K562 (cell line): ENCODE results near the gene CCDC34. TPM values are rescaled to one million over a fixed set of nuclear protein-coding genes. Genes with fewer than 3 reads are reported as not detected.
A peak's percentile ranks its signal among the peaks of the same experiment; 100 is the strongest.

ENCODE experiments used
- ARID1B ChIP-seq: fragments of 450-650 bp; IDR thresholded peaks from 2 replicates; pipeline ENCODE4 v1.6.1; 2016; ENCODE audit warnings: antibody characterized with exemption, mild to moderate bottlenecking, inconsistent platforms
- CTCF ChIP-seq, 3 experiments: IDR thresholded peaks in 2 of 3; conservative IDR thresholded peaks in 1 of 3; 2 replicates each; pipeline ENCODE4 v1.5.1; 2011 to 2012; ENCODE audit warnings: low read length in 3 of 3, mild to moderate bottlenecking in 3 of 3, control low read depth in 2 of 3, improper control_type of control experiment in 1 of 3, inconsistent platforms in 1 of 3, low read depth in 1 of 3, mixed read lengths in 1 of 3, moderate library complexity in 1 of 3; ENCODE audit not compliant: insufficient read depth in 2 of 3
- ELF1 ChIP-seq: fragments of 200-800 bp; sonication (Bioruptor generic); IDR thresholded peaks from 2 replicates; pipeline ENCODE4 v1.6.1; 2016; ENCODE audit warnings: missing genetic modification characterization, missing compliant biosample characterization
- NFIC ChIP-seq: fragments of 450-650 bp; IDR thresholded peaks from 2 replicates; pipeline ENCODE4 v1.6.1; 2017; ENCODE audit warnings: mild to moderate bottlenecking, inconsistent platforms
- NR4A1 ChIP-seq, 2 experiments: fragments of 250-450 bp in 1 of 2; fragments of 450-650 bp in 1 of 2; sonication (Bioruptor Pico) in 1 of 2; IDR thresholded peaks; 2 replicates each; pipeline versions ENCODE4 v1.4.0 to v1.6.1; 2016 to 2020; ENCODE audit warnings: mild to moderate bottlenecking in 2 of 2, missing compliant biosample characterization in 1 of 2, missing genetic modification characterization in 1 of 2, moderate library complexity in 1 of 2
- PKNOX1 ChIP-seq: fragments of 450-650 bp; IDR thresholded peaks from 2 replicates; pipeline ENCODE4 v1.6.1; 2016
- RNF2 ChIP-seq: sonication (generic); IDR thresholded peaks from 2 replicates; pipeline ENCODE4 v1.6.1; 2016
- SMARCA4 ChIP-seq: fragments of 450-650 bp; IDR thresholded peaks from 2 replicates; pipeline ENCODE4 v1.6.1; 2016
- ZBTB34 ChIP-seq: fragments of 250-450 bp; sonication (Bioruptor Pico); IDR thresholded peaks from 2 replicates; pipeline ENCODE4 v1.8.0; 2021; ENCODE audit warnings: mild to moderate bottlenecking, moderate library complexity
- ZKSCAN8 ChIP-seq: fragments of 200-800 bp; sonication (Bioruptor generic); IDR thresholded peaks from 2 replicates; pipeline ENCODE4 v1.6.1; 2016; ENCODE audit warnings: missing genetic modification characterization, missing compliant biosample characterization
- ZNF134 ChIP-seq: fragments of 250-450 bp; sonication (Bioruptor Pico); conservative IDR thresholded peaks from 2 replicates; pipeline ENCODE4 v1.4.0; 2020
- ZNF449 ChIP-seq: fragments of 250-450 bp; sonication (Bioruptor Pico); IDR thresholded peaks from 2 replicates; pipeline ENCODE4 v1.8.0; 2022; ENCODE audit warnings: moderate library complexity, mild to moderate bottlenecking, inconsistent platforms
- ZNF766 ChIP-seq: fragments of 200-800 bp; sonication (Bioruptor generic); conservative IDR thresholded peaks from 2 replicates; pipeline ENCODE4 v1.6.1; 2016; ENCODE audit warnings: missing genetic modification characterization, missing compliant biosample characterization
- ZNF79 ChIP-seq: fragments of 250-450 bp; sonication (Bioruptor Pico); IDR thresholded peaks from 2 replicates; pipeline ENCODE4 v1.4.0; 2020; ENCODE audit warnings: low read depth, mild to moderate bottlenecking, moderate library complexity
- polyA plus RNA-seq, 8 experiments: library from polyadenylated mRNA; depleted of rRNA in 4 of 8; stranded (reverse) in 5 of 8; unstranded in 3 of 8; fragments of >200 nt; fragmentation: Nextera tagmentation in 2 of 8; fragmentation: Illumina TruSeq in 1 of 8; extraction: Ambion mirVana in 2 of 8; extraction: Trizol in 1 of 8; gene quantifications; 2 replicates each; pipeline versions ENCODE4 v1.2.1 to v1.2.3, GENCODE V29; 2011 to 2014; ENCODE audit warnings: inconsistent platforms in 1 of 8, missing spikeins in 1 of 8
- total RNA-seq, 7 experiments: library from RNA; depleted of rRNA in 6 of 7; stranded (reverse); fragments of >200 nt in 6 of 7; fragmentation: Illumina TruSeq in 2 of 7; extraction: Trizol in 2 of 7; gene quantifications; 2 replicates each; pipeline versions ENCODE4 v1.2.1 to v1.2.3, GENCODE V29; 2011 to 2021; ENCODE audit warnings: low replicate concordance in 1 of 7
- TF ChIP-seq, protein P1 (sequence below), 2 experiments: IDR thresholded peaks; 2 replicates each; pipeline ENCODE4 v1.6.1; 2011; ENCODE audit warnings: borderline replicate concordance in 1 of 2, control low read depth in 1 of 2, low read depth in 1 of 2, low read length in 1 of 2, mild to moderate bottlenecking in 1 of 2, mixed read lengths in 1 of 2, moderate library complexity in 1 of 2; ENCODE audit not compliant: insufficient read depth in 1 of 2, insufficient read length in 1 of 2, poor library complexity in 1 of 2, severe bottlenecking in 1 of 2; ENCODE audit errors: extremely low read depth in 1 of 2
- TF ChIP-seq, protein P2 (sequence below), 2 experiments: fragments of 200-800 bp in 1 of 2; sonication (Bioruptor generic) in 1 of 2; sonication (generic) in 1 of 2; formaldehyde crosslinking in 1 of 2; IDR thresholded peaks in 1 of 2; conservative IDR thresholded peaks in 1 of 2; 2 replicates each; pipeline versions ENCODE4 v1.5.0 to v1.6.1; 2016 to 2020; ENCODE audit warnings: missing compliant biosample characterization in 1 of 2, missing genetic modification characterization in 1 of 2, missing genetic modification reagents in 1 of 2

CCDC34 gene
- total and polyA plus RNA-seq, 9 of the 15 experiments (the other 6 are each of a cell fraction or from before 2014, with no cell fraction given): 6.2 to 42.0 (median 15.7) TPM

GRCh38 chr11:27397624-27398399, 34.8 kb upstream of the CCDC34 start (continued):
- TF ChIP-seq ZKSCAN8 (CRISPR knock-in tag) (no peak), ZBTB34 (CRISPR knock-in tag) (0 out of 2 replicates have a peak, but pooled peaks have one; percentile 17), ARID1B (0 out of 2 replicates have a peak, but pooled peaks have one; percentile 25), RNF2 (peak; percentile 47; the same call in 1 of the 2 replicates), NR4A1 (CRISPR knock-in tag; IDR thresholded peaks at IDR 0.05) (no peak), NR4A1 (tag; IDR thresholded peaks at IDR 0.05) (0 out of 2 replicates have a peak, but pooled peaks have one; percentile 40), SMARCA4 (peak; percentile 38; the same call in 1 of the 2 replicates), NFIC (peak; percentile 83), PKNOX1 (0 out of 2 replicates have a peak, but pooled peaks have one; percentile 15), ELF1 (peak; percentile 41), ZNF449 (0 out of 2 replicates have a peak, but pooled peaks have one; percentile 9), ZNF134 (CRISPR knock-in tag) (0 out of 2 replicates have a peak, but pooled peaks have one; percentile 9), CTCF (IDR thresholded peaks at IDR 0.05 in 2 of 3, conservative IDR thresholded peaks at IDR 0.05 in 1 of 3; ENCODE audit: insufficient read depth in 2 of 3, low read depth in 1 of 3, low read length in 3 of 3) (peak in 2 of 3 experiments; percentile 17 to 27; a peak in 2 of 6 replicates), ZNF79 (CRISPR knock-in tag) (0 out of 2 replicates have a peak, but pooled peaks have one; percentile 42), ZNF766 (no peak)
- TF ChIP-seq, protein P1, sequence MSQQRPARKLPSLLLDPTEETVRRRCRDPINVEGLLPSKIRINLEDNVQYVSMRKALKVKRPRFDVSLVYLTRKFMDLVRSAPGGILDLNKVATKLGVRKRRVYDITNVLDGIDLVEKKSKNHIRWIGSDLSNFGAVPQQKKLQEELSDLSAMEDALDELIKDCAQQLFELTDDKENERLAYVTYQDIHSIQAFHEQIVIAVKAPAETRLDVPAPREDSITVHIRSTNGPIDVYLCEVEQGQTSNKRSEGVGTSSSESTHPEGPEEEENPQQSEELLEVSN (IDR thresholded peaks at IDR 0.05; ENCODE audit: borderline replicate concordance in 1 of 2, extremely low read depth in 1 of 2, insufficient read depth in 1 of 2, insufficient read length in 1 of 2, low read depth in 1 of 2, low read length in 1 of 2, poor library complexity in 1 of 2, severe bottlenecking in 1 of 2): peak in 1 of 2 experiments; percentile 46
- TF ChIP-seq, protein P2, sequence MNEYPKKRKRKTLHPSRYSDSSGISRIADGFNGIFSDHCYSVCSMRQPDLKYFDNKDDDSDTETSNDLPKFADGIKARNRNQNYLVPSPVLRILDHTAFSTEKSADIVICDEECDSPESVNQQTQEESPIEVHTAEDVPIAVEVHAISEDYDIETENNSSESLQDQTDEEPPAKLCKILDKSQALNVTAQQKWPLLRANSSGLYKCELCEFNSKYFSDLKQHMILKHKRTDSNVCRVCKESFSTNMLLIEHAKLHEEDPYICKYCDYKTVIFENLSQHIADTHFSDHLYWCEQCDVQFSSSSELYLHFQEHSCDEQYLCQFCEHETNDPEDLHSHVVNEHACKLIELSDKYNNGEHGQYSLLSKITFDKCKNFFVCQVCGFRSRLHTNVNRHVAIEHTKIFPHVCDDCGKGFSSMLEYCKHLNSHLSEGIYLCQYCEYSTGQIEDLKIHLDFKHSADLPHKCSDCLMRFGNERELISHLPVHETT (CRISPR knock-in tag; conservative IDR thresholded peaks at IDR 0.05 in 1 of 2, IDR thresholded peaks at IDR 0.05 in 1 of 2): peak in 1 of 2 experiments; percentile 34; a peak in 1 of 4 replicates
